Superior temporal gyrus (tissue), 1 donor: Measurements from ENCODE around the gene GRWD1.
"Not testable (repeated sequence)": the region's sequence is repeated elsewhere in the genome, so short reads cannot be mapped to it uniquely, and the experiment has no call there.

Experiments
- DNase-seq: peaks from one replicate; pipeline ENCODE4 v3.0.0-alpha.2; 2016; ENCODE audit errors: extremely low spot score

The GRWD1 gene

GRCh38 chr19:48479686-48480085 lies 33.9 kb downstream of the GRWD1 start:
- no peak for DNase-seq

GRCh38 chr19:48480183-48480557 lies 34.4 kb downstream of the GRWD1 start:
- DNase-seq: peak; percentile 69

GRCh38 chr19:48480558-48481500 lies 35.0 kb downstream of the GRWD1 start:
- DNase-seq: peak; percentile 54

- DNase-seq: no peak
Observed at GRCh38 chr19:48481846-48482639, 36.3 kb downstream of the GRWD1 start.

GRCh38 chr19:48483301-48483700 lies 37.5 kb downstream of the GRWD1 start:
- no peak for DNase-seq

GRCh38 chr19:48484247-48484893 lies 38.6 kb downstream of the GRWD1 start:
- DNase-seq: no peak

- DNase-seq: no peak
Observed at GRCh38 chr19:48484931-48485612, 39.3 kb downstream of the GRWD1 start.

- not testable (repeated sequence) for DNase-seq
Observed at GRCh38 chr19:48486706-48487105, 40.9 kb downstream of the GRWD1 start.

GRCh38 chr19:48487544-48487943 lies 41.8 kb downstream of the GRWD1 start:
- DNase-seq: no peak

GRCh38 chr19:48487948-48488347 lies 42.2 kb downstream of the GRWD1 start:
- DNase-seq: no peak

- DNase-seq: not testable (repeated sequence)
Observed at GRCh38 chr19:48488478-48488877, 42.7 kb downstream of the GRWD1 start.

GRCh38 chr19:48489608-48490216 lies 43.9 kb downstream of the GRWD1 start:
- DNase-seq: peak; percentile 58

- no peak for DNase-seq
Observed at GRCh38 chr19:48490981-48491792, 45.4 kb downstream of the GRWD1 start.

- DNase-seq: no peak
Observed at GRCh38 chr19:48491793-48492123, 46.0 kb downstream of the GRWD1 start.

GRCh38 chr19:48492925-48493717 lies 47.3 kb downstream of the GRWD1 start:
- peak; percentile 69 for DNase-seq

GRCh38 chr19:48493718-48494401 lies 48.1 kb downstream of the GRWD1 start:
- DNase-seq: no peak

GRCh38 chr19:48495396-48495795 lies 49.6 kb downstream of the GRWD1 start:
- DNase-seq: no peak

- no peak for DNase-seq
Observed at GRCh38 chr19:48496959-48497727, 51.4 kb downstream of the GRWD1 start.
